H1 (cell line): Measurements from ENCODE around the gene RRM2. TPM values are rescaled to one million over a fixed set of nuclear protein-coding genes. Genes with fewer than 3 reads are reported as not detected.

Source experiments
- CTCF ChIA-PET: fragments of 300-600 bp; sonication (Branson Sonifier 250); formaldehyde crosslinking; loops from one replicate; lab custom pipeline; 2021; ENCODE audit not compliant: partially characterized antibody; lab: Charles Lee
- POLR2A ChIA-PET: fragments of 300-600 bp; sonication (Branson Sonifier 250); formaldehyde crosslinking; loops from one replicate; lab custom pipeline; 2021; ENCODE audit warnings: inconsistent platforms; ENCODE audit not compliant: partially characterized antibody; lab: Charles Lee
- DNase-seq, 2 experiments: peaks; one replicate each; pipeline versions ENCODE4 v3.0.0 to v3.0.0-alpha.2; 2010 to 2022; ENCODE audit warnings: low spot score in 2 of 2, low read depth in 1 of 2, mixed read lengths in 1 of 2
- FAIRE-seq: peaks from 2 replicates; lab custom pipeline; 2011; peaks lifted over from hg19 to GRCh38; lab: Jason Lieb, UNC
- H2AFZ ChIP-seq: 2 replicates; pipeline ENCODE4 v1.8.1; 2012; ENCODE audit warnings: low read length, inconsistent platforms
- H2AK5ac ChIP-seq: 2 replicates; pipeline ENCODE4 v1.6.1; 2013; ENCODE audit warnings: low read depth, low read length
- H2BK120ac ChIP-seq: replicated peaks from 2 replicates; pipeline ENCODE3; 2013; ENCODE audit warnings: low read depth, low read length, inconsistent platforms
- H2BK12ac ChIP-seq: 2 replicates; pipeline ENCODE4 v1.6.1; 2013; ENCODE audit warnings: low read depth, low read length
- H2BK15ac ChIP-seq: 2 replicates; pipeline ENCODE4 v1.6.1; 2013; ENCODE audit warnings: low read length
- H2BK20ac ChIP-seq: 2 replicates; pipeline ENCODE4 v1.6.1; 2013; ENCODE audit warnings: low read length
- H2BK5ac ChIP-seq: 2 replicates; pipeline ENCODE4 v1.6.1; 2013; ENCODE audit warnings: low read depth, low read length
- H3K14ac ChIP-seq: 2 replicates; pipeline ENCODE4 v1.6.1; 2013; ENCODE audit warnings: inconsistent platforms; ENCODE audit not compliant: insufficient read length
- H3K18ac ChIP-seq: 2 replicates; pipeline ENCODE4 v1.6.1; 2013; ENCODE audit warnings: low read length; ENCODE audit errors: extremely low read depth
- H3K23ac ChIP-seq: 2 replicates; pipeline ENCODE4 v1.6.1; 2013; ENCODE audit warnings: inconsistent platforms; ENCODE audit not compliant: insufficient read length
- H3K23me2 ChIP-seq: 2 replicates; pipeline ENCODE4 v1.6.1; 2013; ENCODE audit warnings: low read depth, low read length
- H3K27ac ChIP-seq: 2 replicates; pipeline ENCODE4 v1.6.1; 2011; ENCODE audit warnings: low read depth, low read length, inconsistent platforms
- H3K27me3 ChIP-seq, 4 experiments: replicated peaks in 1 of 4; 1 replicate in 1 of 4; 2 replicates in 3 of 4; pipeline versions ENCODE4 v1.6.1 to v1.8.1; 2011 to 2013; ENCODE audit warnings: low read length in 3 of 4, mild to moderate bottlenecking in 3 of 4, inconsistent platforms in 2 of 4, mixed read lengths in 2 of 4, moderate library complexity in 1 of 4; ENCODE audit not compliant: control insufficient read depth in 3 of 4, insufficient read depth in 3 of 4; ENCODE audit errors: extremely low read depth in 1 of 4
- H3K36me3 ChIP-seq, 4 experiments: 2 replicates each; pipeline versions ENCODE4 v1.6.1 to v1.8.1; 2011 to 2013; ENCODE audit warnings: mild to moderate bottlenecking in 4 of 4, low read length in 3 of 4, moderate library complexity in 2 of 4, control low read depth in 1 of 4, inconsistent platforms in 1 of 4; ENCODE audit not compliant: insufficient read depth in 4 of 4, control insufficient read depth in 2 of 4
- H3K4ac ChIP-seq: replicated peaks from 2 replicates; pipeline ENCODE3; 2013; ENCODE audit warnings: low read length, low read depth, mixed read lengths, inconsistent platforms; ENCODE audit not compliant: insufficient read length
- H3K4me1 ChIP-seq, 4 experiments: replicated peaks in 1 of 4; 1 replicate in 1 of 4; 2 replicates in 3 of 4; pipeline versions ENCODE4 v1.6.1 to v1.8.1; 2011 to 2013; ENCODE audit warnings: low read length in 3 of 4, inconsistent platforms in 2 of 4, mixed read lengths in 1 of 4; ENCODE audit not compliant: insufficient read depth in 4 of 4, control insufficient read depth in 3 of 4
- H3K4me2 ChIP-seq, 2 experiments: 2 replicates each; pipeline versions ENCODE4 v1.6.1 to v1.8.1; 2011 to 2013; ENCODE audit warnings: low read depth in 2 of 2, low read length in 2 of 2, control low read depth in 1 of 2, inconsistent platforms in 1 of 2, mild to moderate bottlenecking in 1 of 2; ENCODE audit not compliant: insufficient read depth in 1 of 2
- H3K4me3 ChIP-seq, 4 experiments: fragments of 200-600, 300-600 bp in 1 of 4; sonication (generic), shearing (Covaris generic), sonication (Bioruptor Twin) in 1 of 4; 2 replicates each; pipeline versions ENCODE4 v1.5.1 to v1.8.1; 2011 to 2016; ENCODE audit warnings: low read length in 4 of 4, low read depth in 3 of 4, control low read depth in 2 of 4, inconsistent platforms in 2 of 4, mild to moderate bottlenecking in 2 of 4, mixed read lengths in 1 of 4, moderate library complexity in 1 of 4; ENCODE audit not compliant: insufficient read depth in 2 of 4; ENCODE audit errors: extremely low read depth in 1 of 4
- H3K56ac ChIP-seq: replicated peaks from 2 replicates; pipeline ENCODE3; 2013; ENCODE audit warnings: low read depth, mild to moderate bottlenecking, mixed read lengths, low read length, inconsistent platforms; ENCODE audit not compliant: insufficient read length
- H3K79me1 ChIP-seq: 2 replicates; pipeline ENCODE4 v1.6.1; 2013; ENCODE audit warnings: low read depth, low read length, control low read depth
- H3K79me2 ChIP-seq, 2 experiments: 2 replicates each; pipeline versions ENCODE4 v1.6.1 to v1.8.1; 2012 to 2013; ENCODE audit warnings: low read length in 2 of 2, mild to moderate bottlenecking in 2 of 2, inconsistent platforms in 1 of 2; ENCODE audit not compliant: insufficient read depth in 2 of 2, control insufficient read depth in 1 of 2
- H3K9ac ChIP-seq, 4 experiments: replicated peaks in 1 of 4; 1 replicate in 1 of 4; 2 replicates in 3 of 4; pipeline versions ENCODE4 v1.6.1 to v1.8.1; 2011 to 2013; ENCODE audit warnings: low read depth in 3 of 4, low read length in 3 of 4, control low read depth in 2 of 4, mild to moderate bottlenecking in 2 of 4, moderate library complexity in 2 of 4, inconsistent platforms in 1 of 4; ENCODE audit errors: extremely low read depth in 1 of 4
- H3K9me3 ChIP-seq, 2 experiments: 2 replicates each; pipeline versions ENCODE4 v1.6.1 to v1.8.1; 2012 to 2013; ENCODE audit warnings: mild to moderate bottlenecking in 2 of 2, moderate library complexity in 2 of 2, control low read depth in 1 of 2, inconsistent platforms in 1 of 2, low read depth in 1 of 2, low read length in 1 of 2, mixed read lengths in 1 of 2; ENCODE audit not compliant: insufficient read depth in 2 of 2
- H4K20me1 ChIP-seq, 2 experiments: replicated peaks in 1 of 2; 2 replicates each; pipeline versions ENCODE3 to v1.8.1; 2011 to 2013; ENCODE audit warnings: inconsistent platforms in 2 of 2, low read length in 2 of 2, mild to moderate bottlenecking in 1 of 2; ENCODE audit not compliant: insufficient read depth in 2 of 2, control insufficient read depth in 1 of 2
- H4K5ac ChIP-seq: 2 replicates; pipeline ENCODE4 v1.6.1; 2013; ENCODE audit warnings: low read length, low read depth, mixed read lengths, inconsistent platforms; ENCODE audit not compliant: insufficient read length
- H4K8ac ChIP-seq: 2 replicates; pipeline ENCODE4 v1.8.0; 2013; ENCODE audit warnings: mild to moderate bottlenecking, moderate library complexity, low read length, inconsistent platforms; ENCODE audit not compliant: insufficient read depth; ENCODE audit errors: extremely low read depth
- H4K91ac ChIP-seq: replicated peaks from 2 replicates; pipeline ENCODE3; 2013; ENCODE audit warnings: low read length, mixed read lengths, inconsistent platforms; ENCODE audit not compliant: insufficient read length
- ASH2L ChIP-seq: fragments of 200-600, 300-600 bp; sonication (generic); IDR thresholded peaks from one replicate; pipeline ENCODE4 v1.7.1; 2017; ENCODE audit warnings: low read length
- BACH1 ChIP-seq: IDR thresholded peaks from 2 replicates; pipeline ENCODE4 v1.6.1; 2012; ENCODE audit warnings: low read length, improper control_type of control experiment
- CBX5 ChIP-seq: fragments of 300-800, 300-1000 bp; sonication (generic); IDR thresholded peaks from 2 replicates; pipeline ENCODE4 v1.7.1; 2016; ENCODE audit warnings: antibody characterized with exemption, low read length, low read depth
- CHD1 ChIP-seq: IDR thresholded peaks from 2 replicates; pipeline ENCODE4 v1.6.1; 2012; ENCODE audit warnings: low read depth, low read length, improper control_type of control experiment
- CREB1 ChIP-seq: IDR thresholded peaks from 2 replicates; pipeline ENCODE4 v1.6.1; 2012; ENCODE audit warnings: inconsistent platforms
- HDAC2 ChIP-seq, 2 experiments: fragments of 300-600 bp in 1 of 2; sonication (generic) in 1 of 2; IDR thresholded peaks; 2 replicates each; pipeline ENCODE4 v1.6.1; 2011 to 2012; ENCODE audit warnings: low read depth in 2 of 2, low read length in 2 of 2, mild to moderate bottlenecking in 2 of 2, moderate library complexity in 2 of 2, borderline replicate concordance in 1 of 2, inconsistent platforms in 1 of 2
- JUN ChIP-seq: IDR thresholded peaks from 2 replicates; pipeline ENCODE4 v1.6.1; 2011; ENCODE audit warnings: low read depth, mild to moderate bottlenecking, improper control_type of control experiment, low read length
- JUND ChIP-seq: IDR thresholded peaks from 2 replicates; pipeline ENCODE4 v1.6.1; 2011; ENCODE audit warnings: mild to moderate bottlenecking, improper control_type of control experiment, low read length
- SIRT6 ChIP-seq: IDR thresholded peaks from one replicate; pipeline ENCODE4 v1.7.1; 2012; ENCODE audit warnings: low read length, inconsistent platforms
- SUZ12 ChIP-seq: fragments of 200-600 bp; sonication (generic); IDR thresholded peaks from 2 replicates; pipeline ENCODE4 v1.6.1; 2012; ENCODE audit warnings: mild to moderate bottlenecking, inconsistent platforms, low read length, moderate library complexity, mixed read lengths
- TAF7 ChIP-seq: optimal IDR thresholded peaks from 2 replicates; pipeline ENCODE3; 2011; ENCODE audit warnings: low read depth, mild to moderate bottlenecking, inconsistent platforms, low read length, moderate library complexity, borderline replicate concordance
- TCF12 ChIP-seq: IDR thresholded peaks from 2 replicates; pipeline ENCODE4 v1.6.1; 2011; ENCODE audit warnings: low read depth, mild to moderate bottlenecking, low read length
- WGBS, 2 experiments: shearing (Covaris generic) in 1 of 2; methylation state at CpG; one replicate each; pipeline versions ENCODE4 v1.1.6 to v1.1.7; 2013 to 2015; ENCODE audit warnings: low lambda C conversion rate in 2 of 2, mixed read lengths in 2 of 2, inconsistent platforms in 1 of 2, low coverage in 1 of 2, missing lambda C conversion rate in 1 of 2; ENCODE audit not compliant: insufficient replicate concordance in 2 of 2, insufficient coverage in 1 of 2, insufficient read length in 1 of 2; ENCODE audit errors: extremely low coverage in 1 of 2, missing lambda C conversion rate in 1 of 2; 5-methylcytosine and 5-hydroxymethylcytosine counted together
- polyA plus RNA-seq, 7 experiments: library from polyadenylated mRNA; depleted of rRNA in 3 of 7; stranded (reverse) in 5 of 7; unstranded in 2 of 7; fragments of >200 nt in 5 of 7; fragments of 200-250 nt in 2 of 7; gene quantifications; 1 replicate in 5 of 7; 2 replicates in 1 of 7; 4 replicates in 1 of 7; pipeline versions ENCODE4 v1.2.1 to v1.2.3, GENCODE V29; 2011 to 2013; ENCODE audit warnings: missing spikeins in 2 of 7, mixed read lengths in 2 of 7
- total RNA-seq: library from RNA; stranded (reverse); fragmentation: NEBNext Ultra II Directional; extraction: Animal tissue kit (Norgen Biotek cat#: 25700); gene quantifications from 2 replicates; pipeline ENCODE4 v1.2.1, GENCODE V29; 2021

Gene RRM2
- total and polyA plus RNA-seq, 2 of the 8 experiments (the other 6 are each of a cell fraction or from before 2014, with no cell fraction given), result 37.7 to 215 TPM

GRCh38 chr2:10119027-10119325 is 3.6 kb upstream of the RRM2 start:
- Histone ChIP-seq H3K9me3 (no peaks in the 10 kb centered on the region), H2BK12ac (no peak overlapping the region), H2BK5ac (no peak overlapping the region), H3K56ac (no peak overlapping the region), H4K20me1 (peaks cover 2 to 3% of the 10 kb centered on the region in 2 experiments), H3K27me3 (no peaks in the 10 kb centered on the region), H3K36me3 (peaks cover 0 to 7% (median 2%) of the 10 kb centered on the region in 4 experiments; a peak in 2 of 8 replicates), H3K14ac (no peak overlapping the region), H3K79me1 (peaks cover 9% of the 10 kb centered on the region), H3K18ac (no peak overlapping the region), H2AK5ac (no peak overlapping the region), H3K4me3 (no peak overlapping the region), H3K79me2 (peaks cover 0 to 23% of the 10 kb centered on the region in 2 experiments; a peak in 3 of 4 replicates), H2BK20ac (no peak overlapping the region), H2BK15ac (no peak overlapping the region), H3K23me2 (peaks cover 13% of the 10 kb centered on the region), H3K4me1 (peaks cover 0 to 3% (median under 1%) of the 10 kb centered on the region in 4 experiments; a peak in 2 of 7 replicates), H2AFZ (no peak overlapping the region), H3K27ac (no peak overlapping the region), H4K91ac (no peak overlapping the region), H3K23ac (no peak overlapping the region), H3K4ac (no peak overlapping the region), H2BK120ac (no peak overlapping the region), H4K8ac (no peak overlapping the region), H4K5ac (no peak overlapping the region), H3K9ac (no peak overlapping the region), H3K4me2 (no peak overlapping the region)
- DNase-seq (no peak), FAIRE-seq (no peak)
- CTCF ChIA-PET, result interaction anchor here (0.9 to 1.9 kb wide), 6 partner anchors 23 to 348 kb away, joined by 3 to 7 read pairs (median 3); no protein-coding TSS in a partner anchor
- POLR2A ChIA-PET, result interaction anchor here (0.6 to 1.6 kb wide), 3 partner anchors 8 to 34 kb away, joined by 3 to 5 read pairs (median 3); no protein-coding TSS in a partner anchor
- TF ChIP-seq TCF12 (no peak), HDAC2 (IDR thresholded peaks at IDR 0.05; ENCODE audit: borderline replicate concordance in 1 of 2, low read depth in 2 of 2, low read length in 2 of 2) (no peak), JUND (no peak), SUZ12 (no peak), SIRT6 (no peak), BACH1 (no peak), CBX5 (no peak), TAF7 (no peak), JUN (no peak), CREB1 (no peak), ASH2L (no peak), CHD1 (no peak)
- 87% methylated on average over 3 of the region's 3 CpGs; no CpG with 5 or more reads in 1 of the 2 experiments for WGBS, 2 experiments
